Chondrocyte (in vitro differentiated cells): Measurements from ENCODE around the gene ANO1. TPM values are rescaled to one million over a fixed set of nuclear protein-coding genes. Genes with fewer than 3 reads are reported as not detected.

Source experiments
- DNase-seq: peaks from one replicate; pipeline ENCODE4 v3.0.0; 2021; ENCODE audit warnings: mixed read lengths, low spot score
- H3K27ac Mint-ChIP-seq: one replicate; pipeline ENCODE4 v1.8.0; 2021; ENCODE audit warnings: mild to moderate bottlenecking, moderate library complexity, mixed read lengths; ENCODE audit not compliant: unreplicated experiment
- H3K27me3 Mint-ChIP-seq: 2 replicates; pipeline ENCODE4 v1.8.0; 2021; ENCODE audit warnings: low read depth, mixed read lengths
- H3K36me3 Mint-ChIP-seq: 2 replicates; pipeline ENCODE4 v1.8.0; 2021; ENCODE audit warnings: low read depth, mixed read lengths
- H3K4me1 Mint-ChIP-seq: 2 replicates; pipeline ENCODE4 v1.8.0; 2021; ENCODE audit warnings: low read depth, mild to moderate bottlenecking, mixed read lengths
- H3K4me3 Mint-ChIP-seq: one replicate; pipeline ENCODE4 v1.8.0; 2021; ENCODE audit warnings: mild to moderate bottlenecking, moderate library complexity, mixed read lengths; ENCODE audit not compliant: unreplicated experiment
- H3K9me3 Mint-ChIP-seq: 2 replicates; pipeline ENCODE4 v1.8.0; 2021; ENCODE audit warnings: low read depth, mixed read lengths
- CTCF ChIP-seq: fragments of 200-600 bp; sonication (generic); IDR thresholded peaks from 2 replicates; pipeline ENCODE4 v1.5.0; 2021; ENCODE audit warnings: antibody characterized with exemption, mild to moderate bottlenecking, moderate library complexity
- total RNA-seq: library from RNA; stranded (reverse); gene quantifications from 3 replicates; pipeline ENCODE4 v1.2.1, GENCODE V29; 2021

ANO1 gene
- total RNA-seq, 1 donor from 2014 or later: 1.5 TPM

- Mint-ChIP-seq H3K9me3 (peaks cover 3% of the 10 kb centered on the region), H3K27ac (no peak overlapping the region), H3K4me1 (peaks cover 7% of the 10 kb centered on the region), H3K27me3 (peaks cover 35% of the 10 kb centered on the region), H3K4me3 (no peak overlapping the region), H3K36me3 (no peaks in the 10 kb centered on the region)
- TF ChIP-seq CTCF: no peak
- DNase-seq: no peak
Measured at GRCh38 chr11:70090961-70091381, 12.9 kb downstream of the ANO1 start.

GRCh38 chr11:70091638-70092037, 13.5 kb downstream of the ANO1 start:
- Mint-ChIP-seq H3K27ac (no peak overlapping the region), H3K27me3 (peaks cover 37% of the 10 kb centered on the region), H3K4me1 (peaks cover 7% of the 10 kb centered on the region), H3K36me3 (no peaks in the 10 kb centered on the region), H3K9me3 (peaks cover 3% of the 10 kb centered on the region), H3K4me3 (no peak overlapping the region)
- DNase-seq: no peak
- TF ChIP-seq CTCF: no peak

GRCh38 chr11:70092959-70093715, 15.0 kb downstream of the ANO1 start:
- Mint-ChIP-seq H3K4me3 (no peak overlapping the region), H3K9me3 (peaks cover 3% of the 10 kb centered on the region), H3K36me3 (no peaks in the 10 kb centered on the region), H3K4me1 (peaks cover 7% of the 10 kb centered on the region), H3K27ac (no peak overlapping the region), H3K27me3 (peaks cover 34% of the 10 kb centered on the region)
- no peak for DNase-seq
- no peak for TF ChIP-seq CTCF

- Mint-ChIP-seq H3K4me1 (peaks cover 13% of the 10 kb centered on the region), H3K27me3 (peaks cover 23% of the 10 kb centered on the region), H3K4me3 (no peak overlapping the region), H3K27ac (no peak overlapping the region), H3K9me3 (peaks cover 3% of the 10 kb centered on the region), H3K36me3 (no peaks in the 10 kb centered on the region)
- no peak for DNase-seq
- no peak for TF ChIP-seq CTCF
Measured at GRCh38 chr11:70095541-70096252, 17.6 kb downstream of the ANO1 start.

- H3K27me3 Mint-ChIP-seq: peaks cover 8% of the 10 kb centered on the region
- no peaks in the 10 kb centered on the region for H3K9me3 Mint-ChIP-seq
- no peaks in the 10 kb centered on the region for H3K36me3 Mint-ChIP-seq
- H3K4me1 Mint-ChIP-seq: peaks cover 7% of the 10 kb centered on the region
- H3K4me3 Mint-ChIP-seq: no peak overlapping the region
- DNase-seq: no peak
- H3K27ac Mint-ChIP-seq: no peak overlapping the region
- no peak for TF ChIP-seq CTCF
Measured at GRCh38 chr11:70097783-70098563, 19.9 kb downstream of the ANO1 start.
